Upper lobe of left lung (tissue), 4 donors: ENCODE measurements around the gene CD80.

Experiments used
- EP300 ChIP-seq, 4 donors: sonication (generic); formaldehyde crosslinking; IDR thresholded peaks; one replicate each; pipeline ENCODE4 v1.5.1; 2017; ENCODE audit warnings: antibody characterized with exemption in 4 of 4, control low read depth in 2 of 4
- POLR2A ChIP-seq, 4 donors: fragments of 450-650 bp; IDR thresholded peaks; one replicate each; pipeline ENCODE4 v1.5.1; 2016 to 2017; ENCODE audit warnings: antibody characterized with exemption in 4 of 4, mild to moderate bottlenecking in 2 of 4
- POLR2AphosphoS5 ChIP-seq, 2 donors: sonication (generic); formaldehyde crosslinking; IDR thresholded peaks; one replicate each; pipeline ENCODE4 v1.5.1; 2017; ENCODE audit warnings: antibody characterized with exemption in 2 of 2
- TF ChIP-seq, protein P1 (sequence below), 6 experiments: fragments of 450-650 bp in 4 of 6; fragments of 200-600 bp in 2 of 6; sonication (generic) in 2 of 6; IDR thresholded peaks; one replicate each; pipeline ENCODE4 v1.5.1; 2016 to 2019; ENCODE audit warnings: antibody characterized with exemption in 6 of 6

DNA sequence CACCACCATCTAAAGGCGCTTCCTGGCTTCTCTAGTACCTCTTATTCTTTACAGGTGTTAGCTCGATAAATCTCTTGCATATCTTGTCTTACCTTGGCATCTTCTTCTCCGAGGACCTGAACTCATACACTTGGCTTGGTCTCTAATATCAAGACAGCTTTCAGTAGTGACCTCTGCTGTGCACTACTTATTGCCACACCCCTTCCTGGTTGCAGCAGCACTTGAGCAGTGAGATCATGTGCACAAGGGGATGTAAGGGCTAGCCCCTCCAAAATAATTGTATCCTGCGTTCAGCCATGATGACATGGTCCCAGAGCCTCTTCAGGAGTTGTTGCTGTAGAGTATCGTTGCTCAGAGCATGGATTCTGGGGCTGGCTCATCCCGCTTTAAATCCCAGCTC lies 37.0 kb upstream of the CD80 start:
- TF ChIP-seq, protein P1, sequence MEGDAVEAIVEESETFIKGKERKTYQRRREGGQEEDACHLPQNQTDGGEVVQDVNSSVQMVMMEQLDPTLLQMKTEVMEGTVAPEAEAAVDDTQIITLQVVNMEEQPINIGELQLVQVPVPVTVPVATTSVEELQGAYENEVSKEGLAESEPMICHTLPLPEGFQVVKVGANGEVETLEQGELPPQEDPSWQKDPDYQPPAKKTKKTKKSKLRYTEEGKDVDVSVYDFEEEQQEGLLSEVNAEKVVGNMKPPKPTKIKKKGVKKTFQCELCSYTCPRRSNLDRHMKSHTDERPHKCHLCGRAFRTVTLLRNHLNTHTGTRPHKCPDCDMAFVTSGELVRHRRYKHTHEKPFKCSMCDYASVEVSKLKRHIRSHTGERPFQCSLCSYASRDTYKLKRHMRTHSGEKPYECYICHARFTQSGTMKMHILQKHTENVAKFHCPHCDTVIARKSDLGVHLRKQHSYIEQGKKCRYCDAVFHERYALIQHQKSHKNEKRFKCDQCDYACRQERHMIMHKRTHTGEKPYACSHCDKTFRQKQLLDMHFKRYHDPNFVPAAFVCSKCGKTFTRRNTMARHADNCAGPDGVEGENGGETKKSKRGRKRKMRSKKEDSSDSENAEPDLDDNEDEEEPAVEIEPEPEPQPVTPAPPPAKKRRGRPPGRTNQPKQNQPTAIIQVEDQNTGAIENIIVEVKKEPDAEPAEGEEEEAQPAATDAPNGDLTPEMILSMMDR (IDR thresholded peaks at IDR 0.05): no peak
- no peak for TF ChIP-seq POLR2AphosphoS5 (IDR thresholded peaks at IDR 0.05)
- no peak for TF ChIP-seq POLR2A (IDR thresholded peaks at IDR 0.05)
- no peak for TF ChIP-seq EP300 (IDR thresholded peaks at IDR 0.05)
